Left colon (tissue), 2 donors: ENCODE measurements around the gene TTC1. TPM values are rescaled to one million over a fixed set of nuclear protein-coding genes. Genes with fewer than 3 reads are reported as not detected.
"Not testable (repeated sequence)": the region's sequence is repeated elsewhere in the genome, so short reads cannot be mapped to it uniquely, and the experiment has no call there.

ENCODE experiments used
- ATAC-seq: fragments of 200-7000 bp; cut with Tn5 transposase; one replicate; pipeline ENCODE4 v1.9.1; 2020; ENCODE audit warnings: mild to moderate bottlenecking, moderate library complexity
- DNase-seq, 2 donors: peaks; one replicate each; pipeline ENCODE4 v3.0.0-alpha.2; 2020
- intact Hi-C, 2 donors: fragments of 100-400 bp; cut with DNase I in 1 of 2; cut with micrococcal nuclease in 1 of 2; formaldehyde crosslinking; loops; one replicate each; pipeline versions ENCODE4 v1.11.2 to v1.14.0; 2022; cut with DNase I, micrococcal nuclease
- total RNA-seq, 2 donors: library from RNA; stranded (reverse); fragmentation: NEBNext Ultra II Directional; extraction: Animal tissue kit (Norgen Biotek cat#: 25700); gene quantifications; one replicate each; pipeline ENCODE4 v1.2.1, GENCODE V29; 2021
- donor health status: DM: no; HTN: no; CAD: no.
- donor health status: DM: yes; HTN: yes; CAD: no.

The TTC1 gene
- total RNA-seq, 2 donors from 2014 or later = 40.2 to 41.7 TPM

GRCh38 chr5:159990506-159990905 is 18.4 kb upstream of the TTC1 start:
- DNase-seq (no peak), ATAC-seq (no peak)
- intact Hi-C loops = no loop called here

- no peak for DNase-seq
- ATAC-seq = no peak
- intact Hi-C loops = no loop called here
Observed at GRCh38 chr5:159992566-159992965, 16.4 kb upstream of the TTC1 start.

GRCh38 chr5:159993194-159993593 is 15.7 kb upstream of the TTC1 start:
- intact Hi-C loops = no loop called here
- DNase-seq (no peak), ATAC-seq (no peak)

- DNase-seq = no peak
- no peak for ATAC-seq
- intact Hi-C loops = no loop called here
Observed at GRCh38 chr5:159995907-159996306, 13.0 kb upstream of the TTC1 start.

GRCh38 chr5:160001457-160001856 is 7.5 kb upstream of the TTC1 start:
- ATAC-seq (peak; percentile 73), DNase-seq (peak; percentile 51)
- intact Hi-C loops = no loop called here

GRCh38 chr5:160007514-160007913 is 1.4 kb upstream of the TTC1 start:
- ATAC-seq (peak; percentile 37), DNase-seq (peak in 1 of 2 donors; percentile 19)
- intact Hi-C loops = no loop called here

- intact Hi-C loops = not testable (repeated sequence)
- DNase-seq (peak in 1 of 2 donors; percentile 44), ATAC-seq (peak; percentile 29)
Observed at GRCh38 chr5:160008529-160008876, 436 bp upstream of the TTC1 start.

GRCh38 chr5:160009591-160009989 is 651 bp downstream of the TTC1 start:
- intact Hi-C loops = no loop called here
- DNase-seq (no peak), ATAC-seq (peak; percentile 3)

- ATAC-seq (peak; percentile 49), DNase-seq (peak in 1 of 2 donors; percentile 53)
- intact Hi-C loops = no loop called here
Observed at GRCh38 chr5:160011471-160011870, 2.5 kb downstream of the TTC1 start.

GRCh38 chr5:160014197-160014596 is 5.3 kb downstream of the TTC1 start:
- DNase-seq, intact Hi-C loops, ATAC-seq: not testable (repeated sequence)

GRCh38 chr5:160018945-160019625 is 10.1 kb downstream of the TTC1 start:
- ATAC-seq (no peak), DNase-seq (no peak)
- intact Hi-C loops = loop anchor here in 1 of 2 donors (5.0 kb wide), 1 partner anchor 328 kb away; no protein-coding TSS in a partner anchor

- intact Hi-C loops = loop anchor here in 1 of 2 donors (5.0 kb wide), 2 partner anchors 97 to 177 kb away; partner anchors contain the start of gene PWWP2A
- no peak for ATAC-seq
Observed at GRCh38 chr5:160020266-160020770, 11.4 kb downstream of the TTC1 start.

GRCh38 chr5:160020964-160021363 is 12.0 kb downstream of the TTC1 start:
- DNase-seq (no peak), ATAC-seq (no peak)
- intact Hi-C loops = loop anchor here in 1 of 2 donors (5.0 kb wide), 2 partner anchors 96 to 176 kb away; partner anchors contain the start of gene PWWP2A

More at GRCh38 chr5:160020266-160020770, 11.4 kb downstream of the TTC1 start:
- DNase-seq = no peak

- peak in 1 of 2 donors; percentile 26 for DNase-seq
- peak; percentile 90 for ATAC-seq
- intact Hi-C loops = loop anchor here in 1 of 2 donors (2.0 to 5.0 kb wide), 3 partner anchors 95 to 369 kb away; partner anchors contain the start of gene PWWP2A
Observed at GRCh38 chr5:160021831-160022446, 13.0 kb downstream of the TTC1 start.

- ATAC-seq (no peak), DNase-seq (no peak)
- intact Hi-C loops = loop anchor here in 1 of 2 donors (2.0 to 5.0 kb wide), 3 partner anchors 94 to 368 kb away; partner anchors contain the start of gene PWWP2A
Observed at GRCh38 chr5:160023007-160023907, 14.3 kb downstream of the TTC1 start.

- DNase-seq = peak in 1 of 2 donors; percentile 22
- intact Hi-C loops = loop anchor here in 1 of 2 donors (2.0 to 5.0 kb wide), 3 partner anchors 93 to 367 kb away; partner anchors contain the start of gene PWWP2A
Observed at GRCh38 chr5:160023908-160024630, 15.1 kb downstream of the TTC1 start.

GRCh38 chr5:160029004-160029403 is 20.1 kb downstream of the TTC1 start:
- no peak for DNase-seq
- intact Hi-C loops = no loop called here
- no peak for ATAC-seq

More at GRCh38 chr5:160023908-160024630, 15.1 kb downstream of the TTC1 start:
- ATAC-seq = peak; percentile 67

GRCh38 chr5:160029540-160030139 is 20.7 kb downstream of the TTC1 start:
- intact Hi-C loops = no loop called here
- no peak for DNase-seq
- peak; percentile 73 for ATAC-seq
